WTC11 (cell line): ENCODE measurements around the gene C1R. TPM values are rescaled to one million over a fixed set of nuclear protein-coding genes. Genes with fewer than 3 reads are reported as not detected.
A peak's percentile ranks its signal among the peaks of the same experiment; 100 is the strongest.

ENCODE experiments used
- ATAC-seq: fragments of 200-7000 bp; cut with Tn5 transposase; 2 replicates; pipeline ENCODE4 v1.10.0; 2021; ENCODE audit warnings: mild to moderate bottlenecking, moderate library complexity
- CTCF ChIA-PET: fragments of 300-600 bp; sonication (Branson Sonifier 250); formaldehyde crosslinking; loops from one replicate; lab custom pipeline; 2021; ENCODE audit warnings: antibody characterized with exemption; lab: Charles Lee
- POLR2A ChIA-PET: fragments of 350-600 bp; sonication (Branson Sonifier 250); formaldehyde crosslinking; loops from one replicate; lab custom pipeline; 2021; ENCODE audit warnings: antibody characterized with exemption; lab: Charles Lee
- DNase-seq: peaks from one replicate; pipeline ENCODE4 v3.0.0; 2021; ENCODE audit warnings: low spot score
- H3K27ac Mint-ChIP-seq: 2 replicates; pipeline ENCODE4 v1.8.0; 2021; ENCODE audit warnings: mixed read lengths
- H3K27me3 Mint-ChIP-seq: 2 replicates; pipeline ENCODE4 v1.8.0; 2021; ENCODE audit warnings: low read depth, mild to moderate bottlenecking, moderate library complexity, mixed read lengths
- H3K36me3 Mint-ChIP-seq: 2 replicates; pipeline ENCODE4 v1.8.0; 2021; ENCODE audit warnings: mixed read lengths
- H3K4me1 Mint-ChIP-seq: 2 replicates; pipeline ENCODE4 v1.8.0; 2022; ENCODE audit warnings: mixed read lengths
- H3K4me3 Mint-ChIP-seq: 2 replicates; pipeline ENCODE4 v1.8.0; 2021; ENCODE audit warnings: mild to moderate bottlenecking, moderate library complexity, mixed read lengths
- H3K9me3 Mint-ChIP-seq: 2 replicates; pipeline ENCODE4 v1.8.0; 2021; ENCODE audit warnings: mixed read lengths
- ATF6 ChIP-seq: sonication (generic); formaldehyde crosslinking; IDR thresholded peaks from 2 replicates; pipeline ENCODE4 v1.8.1; 2023; ENCODE audit warnings: mild to moderate bottlenecking, missing genetic modification reagents
- CBFB ChIP-seq: sonication (generic); formaldehyde crosslinking; IDR thresholded peaks from 2 replicates; pipeline ENCODE4 v1.8.1; 2022; ENCODE audit warnings: mild to moderate bottlenecking, low read depth, missing genetic modification reagents
- CDX4 ChIP-seq: fragments of 250-450 bp; sonication (Bioruptor Pico); IDR thresholded peaks from 2 replicates; pipeline ENCODE4 v1.9.0; 2021; ENCODE audit warnings: moderate library complexity, mild to moderate bottlenecking, inconsistent platforms, borderline replicate concordance
- CTCF ChIP-seq: fragments of 200-600 bp; IDR thresholded peaks from 2 replicates; pipeline ENCODE4 v1.8.0; 2022; ENCODE audit warnings: antibody characterized with exemption
- FOXP1 ChIP-seq: sonication (generic); formaldehyde crosslinking; IDR thresholded peaks from 2 replicates; pipeline ENCODE4 v1.8.0; 2022; ENCODE audit warnings: missing genetic modification reagents, mild to moderate bottlenecking, moderate library complexity, borderline replicate concordance
- GRHL2 ChIP-seq: fragments of 250-450 bp; sonication (Bioruptor Pico); IDR thresholded peaks from 2 replicates; pipeline ENCODE4 v1.8.0; 2022; ENCODE audit warnings: mild to moderate bottlenecking, moderate library complexity; ENCODE audit not compliant: insufficient replicate concordance, severe bottlenecking
- MAX ChIP-seq: sonication (generic); formaldehyde crosslinking; IDR thresholded peaks from 2 replicates; pipeline ENCODE4 v1.8.0; 2022; ENCODE audit warnings: mild to moderate bottlenecking, missing genetic modification reagents
- NR3C1 ChIP-seq: sonication (generic); formaldehyde crosslinking; conservative IDR thresholded peaks from 2 replicates; pipeline ENCODE4 v1.8.1; 2023; ENCODE audit warnings: low read depth, mild to moderate bottlenecking, missing genetic modification reagents
- PREB ChIP-seq: sonication (generic); formaldehyde crosslinking; IDR thresholded peaks from 2 replicates; pipeline ENCODE4 v1.8.1; 2022; ENCODE audit warnings: mild to moderate bottlenecking, missing genetic modification reagents, moderate library complexity, borderline replicate concordance
- SMAD3 ChIP-seq: sonication (generic); formaldehyde crosslinking; IDR thresholded peaks from 2 replicates; pipeline ENCODE4 v1.8.0; 2022; ENCODE audit warnings: missing genetic modification reagents, mild to moderate bottlenecking, borderline replicate concordance
- SMAD4 ChIP-seq: sonication (generic); formaldehyde crosslinking; IDR thresholded peaks from 2 replicates; pipeline ENCODE4 v1.8.0; 2022; ENCODE audit warnings: mild to moderate bottlenecking, missing genetic modification reagents
- SP1 ChIP-seq: sonication (generic); formaldehyde crosslinking; conservative IDR thresholded peaks from 2 replicates; pipeline ENCODE4 v1.8.1; 2022; ENCODE audit warnings: missing genetic modification reagents
- TEAD1 ChIP-seq: sonication (generic); formaldehyde crosslinking; IDR thresholded peaks from 2 replicates; pipeline ENCODE4 v1.8.0; 2022; ENCODE audit warnings: mild to moderate bottlenecking, missing genetic modification reagents
- TP53 ChIP-seq: sonication (generic); formaldehyde crosslinking; IDR thresholded peaks from 2 replicates; pipeline ENCODE4 v1.8.1; 2023; ENCODE audit warnings: mild to moderate bottlenecking, missing genetic modification reagents
- ZBTB43 ChIP-seq: sonication (generic); formaldehyde crosslinking; IDR thresholded peaks from 2 replicates; pipeline ENCODE4 v1.8.1; 2023; ENCODE audit warnings: mild to moderate bottlenecking, missing genetic modification reagents
- ZNF232 ChIP-seq: sonication (generic); formaldehyde crosslinking; IDR thresholded peaks from 2 replicates; pipeline ENCODE4 v1.8.0; 2022; ENCODE audit warnings: mild to moderate bottlenecking, missing genetic modification reagents
- ZNF281 ChIP-seq: sonication (generic); formaldehyde crosslinking; IDR thresholded peaks from 2 replicates; pipeline ENCODE4 v1.8.0; 2023; ENCODE audit warnings: mild to moderate bottlenecking, missing genetic modification reagents
- ZNF317 ChIP-seq: sonication (generic); formaldehyde crosslinking; IDR thresholded peaks from 2 replicates; pipeline ENCODE4 v1.8.1; 2023; ENCODE audit warnings: low read depth, mild to moderate bottlenecking, moderate library complexity, missing genetic modification reagents, borderline replicate concordance
- ZNF396 ChIP-seq: fragments of 250-450 bp; sonication (Bioruptor Pico); IDR thresholded peaks from 2 replicates; pipeline ENCODE4 v1.8.0; 2021; ENCODE audit warnings: mild to moderate bottlenecking, moderate library complexity, borderline replicate concordance
- ZNF423 ChIP-seq: fragments of 250-450 bp; sonication (Bioruptor Pico); IDR thresholded peaks from 2 replicates; pipeline ENCODE4 v2.1.2; 2022; ENCODE audit warnings: mild to moderate bottlenecking, moderate library complexity
- ZSCAN18 ChIP-seq: fragments of 250-450 bp; sonication (Bioruptor Pico); IDR thresholded peaks from 2 replicates; pipeline ENCODE4 v2.1.2; 2022; ENCODE audit warnings: mild to moderate bottlenecking, moderate library complexity
- total RNA-seq: library from RNA; stranded (reverse); gene quantifications from 3 replicates; pipeline ENCODE4 v1.2.3, GENCODE V29; 2021

The C1R gene
- total RNA-seq, 1 experiment from 2014 or later, result 8.4 TPM

- DNase-seq (no peak), ATAC-seq (no peak)
- H3K27me3 Mint-ChIP-seq, result no peaks in the 10 kb centered on the region
- H3K9me3 Mint-ChIP-seq, result peaks cover 9% of the 10 kb centered on the region
- POLR2A ChIA-PET, result interaction anchor here (0.7 kb wide), 1 partner anchor 51 kb away, joined by 3 read pairs; no protein-coding TSS in a partner anchor
- peaks cover 12% of the 10 kb centered on the region for H3K4me1 Mint-ChIP-seq
- CTCF ChIA-PET, result interaction anchor here (1.0 to 2.1 kb wide), 5 partner anchors 11 to 238 kb away, joined by 3 to 8 read pairs (median 4); partner anchors contain the start of genes C1S and SPSB2
- peaks cover 12% of the 10 kb centered on the region for H3K36me3 Mint-ChIP-seq
- TF ChIP-seq SP1 (CRISPR knock-in tag) (no peak), NR3C1 (CRISPR knock-in tag) (no peak), ZBTB43 (CRISPR knock-in tag) (no peak), TEAD1 (CRISPR knock-in tag) (no peak), FOXP1 (CRISPR knock-in tag) (no peak), SMAD3 (no peak)
- no peak overlapping the region for H3K4me3 Mint-ChIP-seq
- no peak overlapping the region for H3K27ac Mint-ChIP-seq
These were observed 18.4 kb upstream of the C1R start for GRCh38 chr12:7110661-7111060.

- no peak for TF ChIP-seq MAX
- no peak for TF ChIP-seq GRHL2 (CRISPR knock-in tag)
- no peak for TF ChIP-seq TP53 (CRISPR knock-in tag)
- no peak for TF ChIP-seq ZNF423 (CRISPR knock-in tag)
- TF ChIP-seq CBFB, result no peak
- TF ChIP-seq ATF6 (CRISPR knock-in tag), result no peak
- no peak for TF ChIP-seq ZNF396 (CRISPR knock-in tag)
- no peak for TF ChIP-seq CDX4
- no peak for TF ChIP-seq ZNF317 (CRISPR knock-in tag)
- TF ChIP-seq ZSCAN18, result no peak
- no peak for TF ChIP-seq ZNF281 (CRISPR knock-in tag)
- no peak for TF ChIP-seq TEAD1 (CRISPR knock-in tag)
- TF ChIP-seq PREB (CRISPR knock-in tag), result no peak
- TF ChIP-seq ZBTB43 (CRISPR knock-in tag), result no peak
- TF ChIP-seq CTCF, result no peak
- no peak for TF ChIP-seq SMAD4
- no peak for TF ChIP-seq ZNF232 (CRISPR knock-in tag)
- peaks cover 12% of the 10 kb centered on the region for H3K4me1 Mint-ChIP-seq
- DNase-seq, result no peak
- H3K27ac Mint-ChIP-seq, result no peak overlapping the region
- peak overlapping the region; percentile 89 for H3K4me3 Mint-ChIP-seq
- POLR2A ChIA-PET, result interaction anchor here (0.5 to 2.5 kb wide), 2 partner anchors 13 to 166 kb away, joined by 3 to 19 read pairs; partner anchors contain the start of genes C12orf57 and RNU7-1
- no peak for ATAC-seq
- H3K27me3 Mint-ChIP-seq, result no peaks in the 10 kb centered on the region
- H3K9me3 Mint-ChIP-seq, result peaks cover 12% of the 10 kb centered on the region
- CTCF ChIA-PET, result interaction anchor here (0.6 to 3.6 kb wide), 21 partner anchors 16 to 237 kb away, joined by 3 to 63 read pairs (median 5); partner anchors contain the start of genes C12orf57, C1R, C1S and CLSTN3
- H3K36me3 Mint-ChIP-seq, result peaks cover 18% of the 10 kb centered on the region
These were observed 17.3 kb upstream of the C1R start for GRCh38 chr12:7109572-7109920.
